Measurements from ENCODE around the gene LDB2.

DNA sequence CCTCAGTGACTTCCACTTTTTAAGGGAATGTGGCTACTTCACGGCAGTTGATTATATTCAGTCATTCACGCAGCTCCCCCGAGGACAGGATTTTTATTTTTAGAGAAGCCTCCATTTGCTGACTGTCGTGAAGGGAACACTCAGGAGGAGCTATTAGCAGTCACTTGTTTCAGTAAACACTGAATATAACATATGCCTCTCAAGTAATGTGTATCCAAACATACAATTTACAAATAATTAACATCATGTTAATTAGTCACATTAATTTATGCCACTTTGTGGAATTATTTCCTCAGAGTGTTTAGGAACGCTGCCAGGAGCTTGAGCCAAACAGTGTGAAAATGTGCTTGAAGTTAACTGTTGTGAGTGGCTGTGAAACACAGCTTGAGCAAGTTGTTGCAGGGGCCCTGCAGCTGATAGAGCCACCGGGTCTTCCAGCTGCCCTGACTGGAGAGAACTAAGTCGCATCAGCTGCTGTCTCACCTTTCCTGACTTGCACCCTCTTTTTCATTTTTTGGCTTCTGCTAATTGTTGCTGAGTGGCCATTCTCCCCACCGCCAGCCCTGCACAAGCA lies 245.6 kb downstream of the LDB2 start:
- TF ChIP-seq CTCF (IDR thresholded peaks at IDR 0.05) (no peak), POLR2A (IDR thresholded peaks at IDR 0.05) (no peak)
